Amniotic stem cell (primary cell): Measurements from ENCODE around the gene HLA-DPA1.

Source experiments
- DNase-seq: peaks from one replicate; lab custom pipeline; 2025; lab: John Stamatoyannopoulos, UW

Gene HLA-DPA1

GRCh38 chr6:33017018-33017417 is 56.4 kb downstream of the HLA-DPA1 start:
- no peak for DNase-seq

DNA sequence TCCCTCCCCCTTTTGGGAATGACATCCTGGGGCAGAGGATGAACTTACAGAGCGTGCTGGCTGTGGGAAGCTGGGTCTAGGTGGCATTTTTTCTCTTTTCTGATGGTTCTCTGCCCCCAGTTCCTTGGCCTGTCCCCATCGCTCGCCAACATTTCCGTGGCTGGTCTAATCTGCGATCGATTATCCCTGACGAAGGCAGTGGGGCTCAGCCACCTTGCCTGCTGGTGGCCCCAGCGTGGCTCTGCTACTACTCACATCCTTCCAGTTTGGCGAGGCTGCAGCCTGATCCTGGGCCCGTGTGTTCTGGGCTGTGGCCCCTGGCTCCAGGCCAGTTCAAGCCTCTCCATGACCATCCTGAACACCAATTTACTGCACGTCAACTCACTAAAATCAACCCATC is 57.7 kb downstream of the HLA-DPA1 start:
- no peak for DNase-seq

GRCh38 chr6:33014841-33015634 is 58.4 kb downstream of the HLA-DPA1 start:
- DNase-seq, result peak; percentile 65
